GM12878 (cell line): ENCODE measurements around the gene SATB2. TPM values are rescaled to one million over a fixed set of nuclear protein-coding genes. Genes with fewer than 3 reads are reported as not detected.

ENCODE experiments used
- ATAC-seq: fragments of 200-7000 bp; cut with Tn5 transposase; 3 replicates; pipeline ENCODE4 v1.9.1; 2020; ENCODE audit warnings: mild to moderate bottlenecking, moderate library complexity
- BruUV-seq: library from RNA; stranded (reverse); fragments of 400-500 nt; replicated peaks from 2 replicates; lab custom pipeline; 2021; lab: Mats Ljungman, UMichigan
- CTCF ChIA-PET: fragments of 300-600 bp; sonication (Branson Sonifier 250); formaldehyde crosslinking; extraction: SDS; loops from one replicate; lab custom pipeline; 2021; ENCODE audit warnings: inconsistent platforms; lab: Yijun Ruan, JAX
- POLR2A ChIA-PET: fragments of 350-600 bp; formaldehyde crosslinking; extraction: SDS; loops from one replicate; lab custom pipeline; 2021; ENCODE audit warnings: inconsistent platforms; lab: Charles Lee
- RAD21 ChIA-PET: fragments of 300-600 bp; sonication (Branson Sonifier 250); formaldehyde crosslinking; loops from one replicate; lab custom pipeline; 2023; ENCODE audit warnings: antibody characterized with exemption; ENCODE audit not compliant: unreplicated experiment; lab: Charles Lee
- SMC1A ChIA-PET: fragments of 300-600 bp; sonication (Branson Sonifier 250); formaldehyde crosslinking; loops from one replicate; lab custom pipeline; 2023; ENCODE audit not compliant: unreplicated experiment, uncharacterized antibody; lab: Charles Lee
- DNase-seq: peaks from one replicate; pipeline ENCODE4 v3.0.0-alpha.2; 2011; ENCODE audit warnings: low read depth, low spot score
- FAIRE-seq: peaks from 3 replicates; lab custom pipeline; 2011; peaks lifted over from hg19 to GRCh38; lab: Jason Lieb, UNC
- H2AFZ ChIP-seq: 2 replicates; pipeline ENCODE4 v1.6.0; 2011; ENCODE audit warnings: low read depth, low read length, control low read depth; ENCODE audit not compliant: control insufficient read depth
- H3K27ac ChIP-seq: 2 replicates; pipeline ENCODE4 v1.5.1; 2011; ENCODE audit warnings: control low read depth; ENCODE audit not compliant: control insufficient read depth, insufficient read depth
- H3K27me3 ChIP-seq, 2 experiments: replicated peaks in 1 of 2; 2 replicates each; pipeline versions ENCODE4 v1.6.0 to v1.6.1; 2011; ENCODE audit warnings: low read length in 1 of 2; ENCODE audit not compliant: control insufficient read depth in 2 of 2, insufficient read depth in 2 of 2
- H3K36me3 ChIP-seq, 2 experiments: 2 replicates each; pipeline ENCODE4 v1.5.1; 2011; ENCODE audit warnings: low read length in 1 of 2; ENCODE audit not compliant: control insufficient read depth in 2 of 2, insufficient read depth in 2 of 2
- H3K4me1 ChIP-seq: 2 replicates; pipeline ENCODE4 v1.6.1; 2011; ENCODE audit warnings: mild to moderate bottlenecking, low read length, moderate library complexity, mixed read lengths; ENCODE audit not compliant: control insufficient read depth, insufficient read depth
- H3K4me2 ChIP-seq: 2 replicates; pipeline ENCODE4 v1.6.0; 2011; ENCODE audit warnings: control low read depth; ENCODE audit not compliant: control insufficient read depth, insufficient read depth
- H3K4me3 ChIP-seq: fragments of 200-600 bp; sonication (generic); 2 replicates; pipeline ENCODE4 v1.5.1; 2016
- H3K79me2 ChIP-seq: 2 replicates; pipeline ENCODE4 v1.6.0; 2011; ENCODE audit warnings: low read length; ENCODE audit not compliant: control insufficient read depth, insufficient read depth
- H3K9ac ChIP-seq: 2 replicates; pipeline ENCODE4 v1.8.0; 2011; ENCODE audit warnings: low read length, control low read depth, mixed read lengths; ENCODE audit not compliant: control insufficient read depth, insufficient read depth
- H3K9me3 ChIP-seq: replicated peaks from 3 replicates; pipeline ENCODE4 v1.5.1; 2011; ENCODE audit warnings: mild to moderate bottlenecking, low read length; ENCODE audit not compliant: control insufficient read depth, insufficient read depth
- H4K20me1 ChIP-seq: 2 replicates; pipeline ENCODE4 v1.6.0; 2011; ENCODE audit not compliant: control insufficient read depth, insufficient read depth
- BHLHE40 ChIP-seq, 2 experiments: fragments of 450-650 bp in 1 of 2; IDR thresholded peaks; 2 replicates each; pipeline ENCODE4 v1.6.1; 2011 to 2017; ENCODE audit warnings: low read depth in 2 of 2, borderline replicate concordance in 1 of 2, improper control_type of control experiment in 1 of 2, low read length in 1 of 2, mild to moderate bottlenecking in 1 of 2
- CHD1 ChIP-seq: IDR thresholded peaks from 2 replicates; pipeline ENCODE4 v1.6.1; 2012; ENCODE audit warnings: low read depth, low read length, improper control_type of control experiment
- HDAC2 ChIP-seq: fragments of 200-600 bp; sonication (generic); IDR thresholded peaks from 2 replicates; pipeline ENCODE4 v1.6.1; 2017
- IKZF2 ChIP-seq, 2 experiments: fragments of 450-650 bp; IDR thresholded peaks; 2 replicates each; pipeline ENCODE4 v1.6.1; 2017; ENCODE audit warnings: mild to moderate bottlenecking in 2 of 2, moderate library complexity in 2 of 2
- MXI1 ChIP-seq: fragments of 150-350 bp; IDR thresholded peaks from 2 replicates; pipeline ENCODE4 v1.6.1; 2011; ENCODE audit warnings: low read depth, mild to moderate bottlenecking, inconsistent platforms, low read length, improper control_type of control experiment
- RBBP5 ChIP-seq: fragments of 200-600 bp; sonication (generic); conservative IDR thresholded peaks from 2 replicates; pipeline ENCODE4 v1.6.1; 2016
- RCOR1 ChIP-seq: conservative IDR thresholded peaks from 2 replicates; pipeline ENCODE4 v1.6.1; 2012; ENCODE audit warnings: low read depth, low read length, improper control_type of control experiment
- SMAD1 ChIP-seq: fragments of 450-650 bp; IDR thresholded peaks from 2 replicates; pipeline ENCODE4 v1.6.1; 2018; ENCODE audit warnings: mild to moderate bottlenecking, low read depth; ENCODE audit not compliant: partially characterized antibody
- WGBS: methylation state at CpG from one replicate; pipeline ENCODE4 v1.1.6; 2016; ENCODE audit warnings: low lambda C conversion rate; ENCODE audit not compliant: insufficient replicate concordance, insufficient coverage; ENCODE audit errors: missing lambda C conversion rate; 5-methylcytosine and 5-hydroxymethylcytosine counted together
- in situ Hi-C: fragments of 300-500 bp; cut with MboI; formaldehyde crosslinking; loops from 9 replicates; pipeline ENCODE4 v1.14.3; 2018; ENCODE audit warnings: mixed read lengths
- intact Hi-C: fragments of 100-400 bp; cut with micrococcal nuclease; formaldehyde crosslinking; loops from one replicate; pipeline ENCODE4 v1.14.2; 2022; ENCODE audit not compliant: unreplicated experiment
- polyA plus RNA-seq, 11 experiments: library from polyadenylated mRNA; depleted of rRNA in 4 of 11; unstranded in 6 of 11; stranded (reverse) in 5 of 11; fragments of >200 nt; fragmentation: Nextera tagmentation in 4 of 11; fragmentation: Illumina TruSeq in 1 of 11; extraction: Ambion mirVana in 4 of 11; extraction: Trizol in 1 of 11; gene quantifications; 1 replicate in 1 of 11; 2 replicates in 10 of 11; pipeline versions ENCODE4 v1.2.1 to v1.2.3, GENCODE V29; 2011 to 2016; ENCODE audit warnings: inconsistent platforms in 2 of 11, missing spikeins in 2 of 11, low read depth in 1 of 11
- total RNA-seq, 4 experiments: library from RNA; depleted of rRNA in 3 of 4; stranded (reverse); fragments of >200 nt in 3 of 4; fragmentation: Illumina TruSeq in 1 of 4; extraction: Trizol in 1 of 4; gene quantifications; 2 replicates each; pipeline versions ENCODE4 v1.2.1 to v1.2.3, GENCODE V29; 2013 to 2021

SATB2 gene
- total and polyA plus RNA-seq, 10 of the 15 experiments (the other 5 are each of a cell fraction or from before 2014, with no cell fraction given), result 0.03 to 0.56 (median 0.08) TPM; not detected in 3

- TF ChIP-seq CHD1 (no peak), RCOR1 (no peak)
Observed at GRCh38 chr2:199462347-199462955, 4.7 kb upstream of the SATB2 start (continued).

- RAD21 ChIA-PET, result no interaction called here
- WGBS, result 59% methylated on average over 31 of the region's 35 CpGs
- H3K27me3 ChIP-seq, result peaks cover 19 to 30% of the 10 kb centered on the region in 2 experiments
- H3K4me2 ChIP-seq, result no peak overlapping the region
- in situ Hi-C loops (no loop called here), intact Hi-C loops (no loop called here)
- no peak overlapping the region for H3K27ac ChIP-seq
- no peak for DNase-seq
- no peaks in the 10 kb centered on the region for H3K4me1 ChIP-seq
- no peaks in the 10 kb centered on the region; the same call in 2 of the 3 replicates for H3K9me3 ChIP-seq
- FAIRE-seq, result no peak
- POLR2A ChIA-PET, result no interaction called here
- ATAC-seq, result no peak
- CTCF ChIA-PET, result interaction anchor here (0.8 kb wide), 1 partner anchor 1148 kb away, joined by 3 read pairs; no protein-coding TSS in a partner anchor
- H2AFZ ChIP-seq, result no peak overlapping the region
- SMC1A ChIA-PET, result no interaction called here
- H3K9ac ChIP-seq, result no peak overlapping the region
- no TSS peak for BruUV-seq
- no peaks in the 10 kb centered on the region; the same call in 1 of the 2 replicates for H4K20me1 ChIP-seq
- H3K36me3 ChIP-seq, result no peaks in the 10 kb centered on the region
- H3K4me3 ChIP-seq, result no peak overlapping the region
- H3K79me2 ChIP-seq, result no peaks in the 10 kb centered on the region
- no peak for TF ChIP-seq RBBP5
- TF ChIP-seq HDAC2, result no peak
- TF ChIP-seq BHLHE40 (IDR thresholded peaks at IDR 0.05; ENCODE audit: borderline replicate concordance in 1 of 2, low read depth in 2 of 2, low read length in 1 of 2), result no peak
- no peak for TF ChIP-seq IKZF2 (IDR thresholded peaks at IDR 0.05)
- TF ChIP-seq MXI1, result no peak
- TF ChIP-seq SMAD1, result no peak
Observed at GRCh38 chr2:199461711-199462346, 4.1 kb upstream of the SATB2 start.
